Central memory CD8-positive, alpha-beta T cell (primary cell): ENCODE results near the gene KRT80.

ENCODE experiments used
- ATAC-seq: fragments of 150-1000 bp; cut with Tn5 transposase; replicated peaks from 2 replicates; pipeline ENCODE4 v1.10.0; 2022; ENCODE audit warnings: mild to moderate bottlenecking, moderate FRiP score, moderate number of reproducible peaks; ENCODE audit not compliant: poor library complexity, severe bottlenecking; ENCODE audit errors: extremely low read depth
- DNase-seq, 2 donors: peaks; one replicate each; pipeline ENCODE4 v3.0.0; 2021; ENCODE audit warnings: low spot score in 2 of 2
- H3K27ac Mint-ChIP-seq: one replicate; pipeline ENCODE4 v1.8.0; 2022; ENCODE audit warnings: low read depth, mild to moderate bottlenecking, moderate library complexity, mixed read lengths
- H3K27me3 Mint-ChIP-seq: one replicate; pipeline ENCODE4 v1.8.0; 2022; ENCODE audit warnings: mixed read lengths
- H3K36me3 Mint-ChIP-seq: one replicate; pipeline ENCODE4 v1.8.0; 2022; ENCODE audit warnings: mild to moderate bottlenecking, moderate library complexity, mixed read lengths; ENCODE audit not compliant: insufficient read depth
- H3K4me1 Mint-ChIP-seq: one replicate; pipeline ENCODE4 v1.8.0; 2022; ENCODE audit warnings: mixed read lengths
- H3K4me3 Mint-ChIP-seq: one replicate; pipeline ENCODE4 v1.8.0; 2022; ENCODE audit warnings: mild to moderate bottlenecking, moderate library complexity, mixed read lengths
- H3K9me3 Mint-ChIP-seq: one replicate; pipeline ENCODE4 v1.8.0; 2022; ENCODE audit warnings: mixed read lengths

The KRT80 gene

GRCh38 chr12:52213564-52214420 is 22.0 kb upstream of the KRT80 start:
- ATAC-seq = no peak
- H3K4me3 Mint-ChIP-seq = no peak overlapping the region

GRCh38 chr12:52212701-52213563 is 21.1 kb upstream of the KRT80 start:
- Mint-ChIP-seq H3K27me3 (peaks cover 41% of the 10 kb centered on the region), H3K27ac (no peak overlapping the region), H3K4me1 (no peaks in the 10 kb centered on the region), H3K9me3 (no peaks in the 10 kb centered on the region), H3K4me3 (no peak overlapping the region), H3K36me3 (no peaks in the 10 kb centered on the region)
- DNase-seq = no peak
- ATAC-seq = no peak

More at GRCh38 chr12:52213564-52214420, 22.0 kb upstream of the KRT80 start:
- Mint-ChIP-seq H3K36me3 (no peaks in the 10 kb centered on the region), H3K27ac (no peak overlapping the region), H3K4me1 (no peaks in the 10 kb centered on the region), H3K27me3 (peaks cover 32% of the 10 kb centered on the region), H3K9me3 (no peaks in the 10 kb centered on the region)
- peak; percentile 16 to 37 for DNase-seq

- Mint-ChIP-seq H3K4me3 (no peak overlapping the region), H3K9me3 (no peaks in the 10 kb centered on the region), H3K36me3 (no peaks in the 10 kb centered on the region), H3K4me1 (no peaks in the 10 kb centered on the region), H3K27ac (no peak overlapping the region), H3K27me3 (peaks cover 51% of the 10 kb centered on the region)
- DNase-seq = no peak
- no peak for ATAC-seq
These were observed 20.1 kb upstream of the KRT80 start for GRCh38 chr12:52211716-52212585.

GRCh38 chr12:52210925-52211650 is 19.3 kb upstream of the KRT80 start:
- no peaks in the 10 kb centered on the region for H3K36me3 Mint-ChIP-seq
- DNase-seq (no peak), ATAC-seq (no peak)
- H3K4me1 Mint-ChIP-seq = no peaks in the 10 kb centered on the region
- no peaks in the 10 kb centered on the region for H3K9me3 Mint-ChIP-seq
- peak overlapping the region; percentile 9 for H3K27ac Mint-ChIP-seq
- H3K27me3 Mint-ChIP-seq = peaks cover 59% of the 10 kb centered on the region
- H3K4me3 Mint-ChIP-seq = no peak overlapping the region

- Mint-ChIP-seq H3K27me3 (peaks cover 60% of the 10 kb centered on the region), H3K4me3 (no peak overlapping the region), H3K27ac (no peak overlapping the region), H3K9me3 (no peaks in the 10 kb centered on the region), H3K36me3 (no peaks in the 10 kb centered on the region), H3K4me1 (no peaks in the 10 kb centered on the region)
- ATAC-seq (no peak), DNase-seq (no peak)
These were observed 18.5 kb upstream of the KRT80 start for GRCh38 chr12:52210186-52210924.

- Mint-ChIP-seq H3K4me3 (no peak overlapping the region), H3K4me1 (no peaks in the 10 kb centered on the region), H3K9me3 (no peaks in the 10 kb centered on the region), H3K36me3 (no peaks in the 10 kb centered on the region), H3K27ac (no peak overlapping the region), H3K27me3 (peaks cover 50% of the 10 kb centered on the region)
- DNase-seq (no peak), ATAC-seq (no peak)
These were observed 17.5 kb upstream of the KRT80 start for GRCh38 chr12:52209321-52209720.

- ATAC-seq = no peak
- no peak for DNase-seq
- Mint-ChIP-seq H3K36me3 (peaks cover 2% of the 10 kb centered on the region), H3K4me3 (no peak overlapping the region), H3K4me1 (no peaks in the 10 kb centered on the region), H3K27me3 (peaks cover 50% of the 10 kb centered on the region), H3K9me3 (no peaks in the 10 kb centered on the region), H3K27ac (no peak overlapping the region)
These were observed 16.8 kb upstream of the KRT80 start for GRCh38 chr12:52208424-52209165.

GRCh38 chr12:52207895-52208294 is 16.1 kb upstream of the KRT80 start:
- no peaks in the 10 kb centered on the region for H3K9me3 Mint-ChIP-seq
- no peak overlapping the region for H3K27ac Mint-ChIP-seq
- DNase-seq (no peak), ATAC-seq (no peak)
- H3K4me3 Mint-ChIP-seq = no peak overlapping the region
- H3K27me3 Mint-ChIP-seq = peaks cover 50% of the 10 kb centered on the region
- H3K4me1 Mint-ChIP-seq = no peaks in the 10 kb centered on the region
- peaks cover 2% of the 10 kb centered on the region for H3K36me3 Mint-ChIP-seq

- DNase-seq (no peak), ATAC-seq (no peak)
- Mint-ChIP-seq H3K4me3 (no peak overlapping the region), H3K9me3 (no peaks in the 10 kb centered on the region), H3K27me3 (peaks cover 58% of the 10 kb centered on the region), H3K27ac (no peak overlapping the region), H3K36me3 (peaks cover 2% of the 10 kb centered on the region), H3K4me1 (no peaks in the 10 kb centered on the region)
These were observed 15.3 kb upstream of the KRT80 start for GRCh38 chr12:52207106-52207505.

GRCh38 chr12:52206304-52207040 is 14.7 kb upstream of the KRT80 start:
- peaks cover 2% of the 10 kb centered on the region for H3K36me3 Mint-ChIP-seq
- no peak overlapping the region for H3K27ac Mint-ChIP-seq
- ATAC-seq (no peak), DNase-seq (no peak)
- no peaks in the 10 kb centered on the region for H3K9me3 Mint-ChIP-seq
- peaks cover 64% of the 10 kb centered on the region for H3K27me3 Mint-ChIP-seq
- no peaks in the 10 kb centered on the region for H3K4me1 Mint-ChIP-seq
- no peak overlapping the region for H3K4me3 Mint-ChIP-seq
